Stimulated activated CD8-positive, alpha-beta memory T cell treated with anti-CD3 and anti-CD28 coated beads, Interleukin-7, amount 100 ng/mL, for 1 hour (primary cell): ENCODE results near the gene TTLL12.

ENCODE experiments used
- DNase-seq, 2 donors: peaks; one replicate each; pipeline ENCODE4 v3.0.0-alpha.2; 2020; ENCODE audit warnings: low read depth in 2 of 2

The TTLL12 gene

DNA sequence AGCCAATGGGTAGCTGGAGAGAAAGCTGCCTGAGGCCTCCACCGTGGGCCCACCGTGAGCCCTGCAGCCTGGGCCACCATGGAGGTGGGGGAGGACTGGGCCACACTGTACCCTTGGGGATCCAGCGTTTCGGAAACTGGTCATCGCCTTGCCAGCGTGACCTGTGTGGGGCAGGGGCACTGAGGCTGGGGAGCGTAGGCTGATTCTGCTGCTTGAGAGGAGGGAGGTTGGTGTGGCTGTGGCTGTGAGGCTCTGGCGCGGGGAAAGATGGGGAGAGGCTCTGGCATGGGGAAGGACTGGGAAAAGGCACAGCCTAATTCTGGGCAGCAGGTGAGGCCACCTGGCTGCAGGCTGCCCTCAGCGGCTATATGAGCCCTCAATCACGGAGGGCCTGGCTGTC, 12.6 kb upstream of the TTLL12 start:
- no peak for DNase-seq

DNA sequence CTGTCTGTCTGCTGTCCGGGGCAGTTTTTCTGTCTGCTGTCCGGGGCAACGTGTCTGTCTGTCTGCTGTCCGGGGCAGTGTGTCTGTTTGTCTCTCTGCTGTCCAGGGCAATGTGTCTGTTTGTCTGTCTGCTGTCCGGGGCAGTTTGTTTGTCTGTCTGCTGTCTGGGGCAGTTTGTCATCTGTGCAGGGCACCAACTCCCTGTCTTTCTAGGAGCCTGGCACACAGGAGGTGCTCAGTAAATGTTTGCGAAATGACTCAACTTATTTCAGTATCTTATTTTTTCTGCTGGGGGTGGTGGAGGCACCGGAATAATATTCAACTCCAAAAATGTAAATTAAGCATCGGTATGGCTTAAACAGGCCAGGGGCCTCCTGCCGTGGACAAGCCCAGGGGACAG, 12.0 kb upstream of the TTLL12 start:
- DNase-seq, result no peak

DNA sequence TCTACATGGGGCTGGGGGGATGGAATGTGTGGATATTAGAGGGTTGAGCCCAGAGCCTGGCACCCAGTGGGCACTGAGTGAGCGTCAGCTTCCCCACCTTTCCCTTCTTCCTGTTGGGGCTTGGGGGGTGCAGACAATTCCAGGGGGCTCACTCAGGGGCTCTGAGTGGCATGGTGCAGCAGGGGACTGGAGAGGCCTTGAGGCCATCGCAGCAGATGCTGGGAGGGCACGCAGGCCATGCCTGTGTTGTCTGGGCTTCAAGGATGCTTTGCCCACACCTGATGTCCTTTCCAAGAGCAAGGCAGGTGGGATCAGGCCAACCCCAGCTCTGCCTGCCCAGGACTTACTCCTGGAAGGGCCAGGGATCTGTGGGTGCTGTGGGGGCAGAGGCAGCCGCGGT, 11.2 kb upstream of the TTLL12 start:
- no peak for DNase-seq

DNA sequence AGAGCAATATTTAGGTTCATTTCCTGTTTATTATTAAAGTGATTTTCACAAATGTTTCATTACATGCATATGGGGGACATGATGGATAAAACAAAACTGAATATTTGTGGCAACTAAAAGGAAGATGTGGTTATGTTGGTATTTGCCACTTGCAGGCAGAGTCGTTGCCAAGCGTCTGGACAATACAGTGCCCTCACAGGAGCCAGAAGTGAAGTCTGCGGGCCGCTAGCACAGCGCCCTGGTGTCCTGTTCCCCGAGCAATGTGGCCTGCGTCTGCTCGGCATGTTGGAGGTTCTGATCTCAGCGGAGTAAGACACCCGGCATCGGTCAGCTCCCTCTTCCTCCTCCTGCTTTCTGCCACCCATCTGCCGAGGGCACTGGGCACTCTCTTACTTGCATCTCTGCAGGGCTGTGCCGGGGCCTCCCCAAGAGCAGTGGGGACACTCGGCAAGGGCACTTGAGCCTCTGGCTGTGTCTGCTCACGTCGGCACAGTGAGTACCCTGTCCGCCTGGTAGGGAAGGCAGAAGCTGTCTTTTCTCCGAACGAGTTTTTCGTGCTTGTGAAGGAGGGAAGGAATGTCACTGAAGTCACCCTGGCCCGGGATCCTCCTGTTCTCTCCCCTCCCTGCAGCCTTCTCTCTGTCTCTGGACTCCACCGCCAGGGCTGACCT, 10.5 kb upstream of the TTLL12 start:
- DNase-seq, result no peak

DNA sequence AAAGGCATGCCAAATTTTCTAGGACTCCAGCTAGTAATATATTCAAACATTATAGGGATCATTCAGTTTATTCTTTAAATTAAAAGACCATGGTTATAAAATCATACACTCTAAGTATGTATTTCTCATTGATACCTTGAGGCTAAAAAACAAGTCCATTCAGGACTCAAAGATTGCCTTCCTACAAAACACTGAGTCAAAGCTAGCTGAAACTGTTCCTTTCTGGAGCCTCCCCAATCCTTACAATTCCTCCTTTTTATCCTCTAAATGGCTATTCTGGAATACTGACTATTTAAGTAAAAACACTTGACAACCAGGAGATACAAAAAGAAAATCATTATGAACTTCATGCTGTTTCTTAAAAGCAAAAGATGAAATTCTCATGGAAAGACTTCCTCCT, 4.9 kb upstream of the TTLL12 start:
- DNase-seq, result no peak

DNA sequence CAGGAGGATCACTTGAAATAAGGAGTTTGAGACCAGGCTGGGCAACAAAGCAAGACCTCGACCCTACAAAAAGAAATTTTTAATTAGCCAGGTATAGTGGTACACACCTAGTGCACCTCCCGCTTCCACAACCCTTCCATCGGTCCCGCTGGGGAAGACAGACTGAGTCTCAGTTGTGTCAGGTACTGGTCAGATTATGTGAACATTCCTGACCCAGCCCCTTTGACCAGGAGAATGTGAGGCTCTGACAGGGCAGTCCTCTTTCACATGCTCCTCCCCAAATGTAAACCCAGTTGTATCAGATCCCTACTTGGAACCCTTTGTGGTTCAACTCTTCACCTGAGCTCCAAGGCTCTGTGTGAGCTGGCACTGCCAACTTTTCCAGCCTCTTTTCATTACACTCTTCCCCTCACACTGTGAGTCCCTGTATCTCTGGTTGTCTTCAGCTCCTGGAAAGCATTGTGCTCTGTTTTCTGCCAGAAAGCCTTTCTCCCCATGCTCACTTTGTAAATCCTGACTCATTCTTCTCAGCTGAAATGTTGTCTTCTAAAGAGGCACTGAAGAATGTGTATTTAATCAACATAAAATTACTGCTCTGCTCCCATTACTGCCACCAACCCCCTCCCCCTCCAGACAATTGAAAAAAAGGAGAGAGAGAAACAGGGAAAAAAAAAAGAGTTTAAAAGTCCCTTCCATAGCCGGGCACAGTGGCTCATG, 2.1 kb upstream of the TTLL12 start:
- no peak for DNase-seq

DNA sequence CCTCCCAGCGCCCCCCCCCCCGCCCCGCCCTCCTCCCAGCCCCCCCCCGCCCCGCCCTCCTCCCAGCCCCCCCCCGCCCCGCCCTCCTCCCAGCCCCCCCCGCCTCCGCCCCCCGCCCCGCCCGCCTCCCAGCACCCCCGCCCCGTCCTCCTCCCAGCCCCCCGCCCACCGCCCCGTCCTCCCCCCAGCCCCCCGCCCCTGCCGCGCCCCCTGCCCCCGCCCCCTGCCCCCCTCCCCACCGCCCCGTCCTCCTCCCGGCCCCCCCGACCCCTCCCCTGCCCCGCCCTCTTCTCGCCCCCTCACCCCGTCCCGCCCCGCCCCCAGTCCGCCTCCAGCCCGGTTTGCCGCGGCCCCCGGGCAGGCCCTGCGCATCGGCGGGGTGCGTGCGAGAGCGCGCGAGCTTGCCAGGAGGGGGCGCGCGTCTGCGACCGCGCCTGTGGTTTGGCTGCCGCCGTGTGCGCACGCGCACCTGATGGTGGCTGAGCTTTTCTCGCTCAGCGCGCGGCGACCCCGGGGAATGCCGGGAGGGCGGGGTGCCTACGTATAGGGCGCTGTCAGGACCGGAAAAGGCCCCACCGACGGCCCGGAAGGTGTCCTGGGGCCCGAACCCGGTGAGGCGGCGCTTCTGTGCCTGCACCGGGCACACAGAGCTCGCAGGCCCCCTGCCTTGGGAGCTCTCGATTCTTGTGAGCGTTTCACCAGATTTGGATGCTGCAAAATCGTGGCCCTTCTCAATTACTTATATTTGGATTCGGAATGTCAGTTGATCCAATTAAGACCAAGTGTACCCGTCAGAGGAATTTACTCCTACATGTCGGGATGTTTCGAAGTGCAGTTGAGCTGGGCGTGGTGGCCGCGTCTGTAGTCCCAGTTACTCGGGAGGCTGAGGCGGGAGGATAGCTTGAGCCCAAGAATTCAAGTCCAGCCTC, 501 bp upstream of the TTLL12 start:
- peak; percentile 89 to 90 for DNase-seq

DNA sequence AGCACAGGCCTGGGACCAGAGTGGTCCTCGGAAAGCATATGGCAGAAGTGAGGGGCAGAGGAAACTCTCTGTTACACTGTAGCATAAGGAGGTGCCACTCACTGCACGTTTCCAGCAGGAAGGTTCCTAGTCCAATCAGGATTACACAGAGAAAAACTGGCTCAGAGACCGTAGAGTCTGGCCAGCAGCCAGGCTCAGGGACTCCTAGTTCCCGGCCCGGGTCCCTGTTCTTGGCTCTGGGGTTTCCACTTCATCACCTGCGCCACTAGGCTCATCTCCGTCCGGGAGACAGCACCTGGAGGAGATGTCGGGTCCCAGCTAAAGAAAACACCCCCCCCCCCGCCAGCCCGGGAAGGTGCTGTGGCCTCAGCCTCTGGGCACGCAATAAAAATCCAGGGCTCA, 1.1 kb downstream of the TTLL12 start:
- no peak for DNase-seq

DNA sequence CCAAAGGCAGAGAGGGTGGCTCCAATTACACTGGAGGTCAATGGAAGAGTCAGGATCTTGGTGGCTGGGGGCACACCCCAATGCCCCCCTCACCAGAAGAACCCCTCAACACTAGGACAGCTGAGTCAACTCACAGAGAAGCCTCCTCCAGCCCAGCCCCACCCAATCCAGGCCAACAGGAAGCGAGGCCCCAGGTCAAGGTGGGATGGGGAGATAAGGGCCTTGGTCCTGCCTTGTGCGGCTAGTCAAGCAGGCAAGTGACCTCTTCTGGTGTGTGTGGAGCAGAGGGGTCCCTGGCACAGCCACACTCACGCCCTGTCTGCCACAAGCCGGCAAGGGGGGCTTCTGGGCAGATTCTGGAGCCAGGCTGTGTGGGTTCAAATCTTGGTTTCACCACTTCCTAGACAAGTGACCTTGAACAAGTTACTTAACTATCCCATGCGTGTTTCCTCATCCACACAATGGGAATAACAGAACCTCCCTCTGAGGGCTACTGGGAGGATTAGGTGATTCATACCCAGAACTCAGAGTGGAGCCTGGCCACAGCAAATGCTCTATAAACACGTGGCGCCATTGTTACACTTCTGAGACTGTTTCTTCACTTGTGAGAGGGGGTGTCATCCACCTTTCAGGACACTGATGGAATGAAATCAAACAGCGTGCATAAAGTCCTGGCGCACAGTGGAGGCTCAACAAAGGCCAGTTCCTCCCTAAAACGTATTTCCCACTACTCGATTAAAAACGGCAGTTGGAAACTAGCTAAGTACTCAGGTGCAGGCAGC, 3.2 kb downstream of the TTLL12 start:
- no peak for DNase-seq

DNA sequence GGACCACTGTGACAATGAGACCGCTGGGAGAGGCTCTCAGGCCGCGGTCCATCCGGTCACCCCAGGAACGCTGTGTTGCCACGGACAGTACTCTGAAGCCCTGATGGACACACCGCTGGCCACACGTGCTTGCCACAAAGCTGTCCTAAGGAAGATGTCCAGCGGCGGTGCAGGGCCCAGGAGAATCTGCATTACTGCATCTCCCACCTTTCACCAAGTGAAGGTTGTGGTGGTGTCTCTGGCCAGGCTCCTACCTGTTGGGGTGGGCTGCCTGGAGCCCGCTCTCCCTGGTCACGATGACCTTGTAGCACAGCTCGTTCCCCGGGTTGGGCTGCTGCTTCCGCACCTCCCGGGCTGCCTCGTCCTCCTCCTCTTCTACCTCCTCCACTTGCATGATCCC, 4.2 kb downstream of the TTLL12 start:
- DNase-seq, result no peak

DNA sequence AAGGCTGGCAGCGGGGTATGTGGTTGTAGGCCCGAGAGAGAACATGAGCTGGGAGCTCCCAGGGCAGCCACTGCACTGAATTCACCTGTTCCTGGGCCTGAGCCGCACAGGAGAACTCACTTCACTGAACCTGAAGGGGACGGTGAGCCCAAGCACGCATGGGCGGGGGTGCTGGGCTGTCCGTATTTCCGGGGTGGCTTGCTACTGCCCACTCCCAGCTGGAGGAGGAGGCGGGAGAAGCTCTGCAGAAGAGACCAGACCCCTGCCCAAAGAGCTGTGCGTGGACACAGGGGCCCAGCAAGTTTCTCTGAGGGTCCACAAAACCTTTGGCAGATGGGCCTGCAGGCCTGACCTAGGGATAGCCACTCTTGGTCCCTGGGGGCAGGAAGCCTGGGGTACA, 4.8 kb downstream of the TTLL12 start:
- no peak for DNase-seq

DNA sequence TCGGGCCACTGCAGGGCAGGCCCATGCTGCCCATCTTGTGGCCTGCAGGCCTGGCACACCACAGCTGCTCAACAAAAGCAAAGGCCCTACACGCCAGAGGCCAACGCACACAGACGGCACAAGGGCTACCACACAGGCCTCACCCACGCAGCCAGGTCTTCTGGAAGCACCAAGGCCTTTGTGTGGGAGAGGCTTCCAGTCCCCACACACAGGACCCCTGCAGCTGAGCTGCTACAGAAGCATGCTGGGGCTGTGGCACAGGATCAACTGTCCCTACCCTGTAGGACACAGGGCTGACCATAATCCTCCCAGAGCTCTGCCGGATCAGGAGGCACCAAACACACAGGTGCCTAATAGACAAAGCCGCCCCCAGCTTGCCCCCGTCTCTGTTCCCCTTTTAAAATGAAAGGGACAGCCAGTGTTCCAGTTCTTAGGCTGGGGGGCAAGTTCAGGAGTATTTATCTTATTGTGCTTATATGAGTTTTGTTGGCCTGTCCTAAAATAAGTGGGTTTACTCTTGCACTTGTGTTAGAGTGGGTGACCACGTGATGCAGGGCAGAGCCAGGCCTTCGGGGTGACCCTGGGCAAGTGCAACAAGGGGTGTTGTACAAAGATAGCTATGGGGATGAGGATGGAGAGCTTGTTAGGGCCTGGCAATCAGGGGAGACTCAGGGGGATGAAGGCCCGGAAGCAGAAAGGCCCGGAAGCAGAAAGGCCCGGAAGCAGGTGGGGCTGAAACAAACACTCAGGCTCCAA, 5.4 kb downstream of the TTLL12 start:
- DNase-seq, result no peak

DNA sequence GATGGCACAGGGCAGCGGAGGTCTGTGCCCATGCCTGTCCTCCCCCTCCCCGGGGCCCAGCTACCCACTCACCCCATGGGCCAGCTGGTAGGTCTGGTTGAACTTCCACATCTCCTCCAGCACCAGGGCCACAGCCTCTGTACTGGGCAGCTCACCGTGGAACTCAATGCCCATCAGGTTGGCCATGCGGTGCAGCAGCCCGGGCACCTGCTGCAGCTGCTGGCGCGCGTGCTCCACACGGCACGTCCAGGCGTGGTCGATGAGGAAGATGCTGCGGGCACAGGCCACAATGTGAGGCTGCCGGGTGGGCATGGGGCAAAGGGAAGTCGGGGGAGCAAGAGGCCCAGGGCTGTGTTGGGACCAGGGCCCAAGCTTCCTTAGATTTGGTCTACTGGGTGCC, 6.3 kb downstream of the TTLL12 start:
- DNase-seq, result no peak

DNA sequence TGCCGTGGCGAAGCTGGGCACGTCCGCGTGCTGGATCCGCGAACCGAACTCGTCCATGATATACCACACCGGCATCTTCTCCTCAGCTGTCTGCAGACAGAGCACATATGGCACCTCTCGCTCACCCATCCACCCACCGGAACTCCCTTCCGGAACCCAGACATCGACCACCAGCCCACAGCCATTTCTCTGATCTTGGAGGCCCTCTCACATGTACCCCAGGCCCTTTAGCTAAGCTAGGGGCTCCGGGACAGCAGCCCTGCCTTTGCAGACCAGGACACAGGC, 7.1 kb downstream of the TTLL12 start:
- DNase-seq, result no peak

DNA sequence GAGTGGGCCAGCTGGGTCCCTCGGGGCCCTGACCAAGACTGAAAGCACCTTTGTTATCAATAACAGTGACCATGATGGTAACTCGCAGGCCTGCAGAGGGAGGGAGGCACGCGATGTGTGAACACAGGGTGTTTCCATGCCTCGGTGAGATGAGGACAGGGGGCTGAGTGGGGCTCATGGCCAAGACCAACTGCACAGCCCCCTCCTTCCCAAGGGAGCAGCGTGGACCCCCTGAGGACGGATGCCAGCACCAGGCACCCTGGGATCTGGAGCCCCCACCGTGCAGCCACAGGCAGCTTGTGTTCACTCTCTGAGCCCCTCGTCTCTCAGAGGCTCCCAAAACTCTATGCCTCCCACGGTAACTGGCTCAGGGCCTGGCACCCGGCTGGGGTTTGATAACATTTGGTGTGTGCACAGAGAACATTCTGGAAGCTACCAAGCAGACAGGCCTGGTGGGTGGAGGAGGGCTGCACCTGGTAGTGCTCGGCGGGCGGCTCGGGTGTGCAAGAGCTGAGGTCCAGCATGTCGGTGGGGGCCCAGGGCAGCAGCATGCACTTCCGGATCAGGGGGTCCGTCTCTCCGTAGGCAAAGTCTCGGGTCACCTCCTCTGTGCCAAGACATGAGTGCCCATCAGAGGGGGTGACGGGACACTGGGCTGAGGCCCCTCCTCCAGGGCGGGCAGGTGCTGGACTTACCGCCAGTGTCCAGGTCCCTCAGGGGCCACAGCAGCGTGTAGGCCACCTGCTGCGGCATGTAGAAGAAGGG, 7.6 kb downstream of the TTLL12 start:
- DNase-seq, result no peak

DNA sequence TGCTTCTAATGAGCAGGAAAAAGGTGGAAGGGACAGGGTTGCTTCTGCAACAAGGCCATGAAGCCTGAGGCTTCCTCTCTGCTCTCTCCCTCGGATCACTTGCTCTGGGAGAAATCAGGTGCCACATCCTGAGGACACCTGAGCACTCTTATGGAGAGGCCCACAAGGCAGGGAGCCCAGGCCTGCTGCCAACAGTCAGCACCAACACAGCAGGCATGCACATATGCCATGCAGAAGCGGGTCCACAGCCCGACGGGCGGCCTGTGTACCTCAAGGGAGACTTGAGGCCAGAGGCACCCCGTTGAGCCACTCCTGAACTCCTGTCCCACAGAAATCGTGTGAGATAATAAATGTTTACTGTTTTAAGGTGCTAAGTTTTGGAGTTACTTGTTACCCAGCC, 9.5 kb downstream of the TTLL12 start:
- no peak for DNase-seq

DNA sequence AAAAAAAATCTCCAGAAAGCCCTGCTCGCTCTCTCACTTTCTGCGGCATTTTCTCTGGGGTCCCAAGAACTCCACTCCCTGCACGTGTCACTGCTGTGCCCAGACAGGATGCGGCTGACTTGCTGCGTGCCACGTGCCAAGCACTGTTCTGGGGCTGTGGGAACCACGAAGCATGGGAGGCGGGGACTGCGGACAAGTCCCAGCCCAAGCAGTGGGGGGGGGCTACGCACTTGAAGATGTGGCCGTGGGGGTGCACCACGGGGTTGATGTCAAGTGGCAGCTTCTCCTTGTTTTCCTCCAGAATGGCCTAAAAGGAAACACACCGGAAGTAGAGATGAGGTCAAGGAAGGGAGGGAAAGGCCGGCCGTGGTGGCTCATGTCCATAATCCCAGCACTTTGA, 10.8 kb downstream of the TTLL12 start:
- no peak for DNase-seq

DNA sequence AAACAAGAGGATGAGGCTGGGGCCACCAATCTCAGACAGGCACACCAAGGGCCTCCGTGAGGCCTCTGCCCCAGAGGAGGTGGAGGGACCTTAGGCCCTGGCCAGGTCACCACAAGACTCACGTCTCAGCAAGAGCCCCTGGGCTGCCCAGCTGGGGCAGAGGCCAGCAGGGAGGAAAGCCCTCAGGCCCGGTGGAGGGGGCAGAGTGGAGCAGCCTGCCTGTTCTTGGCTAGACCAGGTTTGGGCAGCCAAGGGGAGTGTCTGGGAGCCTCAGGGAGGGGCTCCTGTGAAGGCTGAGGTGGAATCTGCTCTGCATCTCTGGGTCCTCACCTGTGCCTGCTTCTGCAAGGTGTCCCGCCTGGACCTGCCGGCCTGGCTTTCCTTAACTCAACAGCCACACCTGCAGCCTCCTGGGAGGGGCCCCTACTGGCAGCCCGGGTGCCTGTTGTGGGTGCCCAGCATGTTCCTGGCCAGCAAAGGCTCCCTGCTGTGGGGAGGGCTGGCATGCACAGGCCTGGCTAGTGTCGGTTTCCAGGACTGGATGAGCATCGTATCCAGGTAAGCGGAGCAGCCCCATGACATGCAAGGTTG, 11.9 kb downstream of the TTLL12 start:
- DNase-seq, result no peak

DNA sequence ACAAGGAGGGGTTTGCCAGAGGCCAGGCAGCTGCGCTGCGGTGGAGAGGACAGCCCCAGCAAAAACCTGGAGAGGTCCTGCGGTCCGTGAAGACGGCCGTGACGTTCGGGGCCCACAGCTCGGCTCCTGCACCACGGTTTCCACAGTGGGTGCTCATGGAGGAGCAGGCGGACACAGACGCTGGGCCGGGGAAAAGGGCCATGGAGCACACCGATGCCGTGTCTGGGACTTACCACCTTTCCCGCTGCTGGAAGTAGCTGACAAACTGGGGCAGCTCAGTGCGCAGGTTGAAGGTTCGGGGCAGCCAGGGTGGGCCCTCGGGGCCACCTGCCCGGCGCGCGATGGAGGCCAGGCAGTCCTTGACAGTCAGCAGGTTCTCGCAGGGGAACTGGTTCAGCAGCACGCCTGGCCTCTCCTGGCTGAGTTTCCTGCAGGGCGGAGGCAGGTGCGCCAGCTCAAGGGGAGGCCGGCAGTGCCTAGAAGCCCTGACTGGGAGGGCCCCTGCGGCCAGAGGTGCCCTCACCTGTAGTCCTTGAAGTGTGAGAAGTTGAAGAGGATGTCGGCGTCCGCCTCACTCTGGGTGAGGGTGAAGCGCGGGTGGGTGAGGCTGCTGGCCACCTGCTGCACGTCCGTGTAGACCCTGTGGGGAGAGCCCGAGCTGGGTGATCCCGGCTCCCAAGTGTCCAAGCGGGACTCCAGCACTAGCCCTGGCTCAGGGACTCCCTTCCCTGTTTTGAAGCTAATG, 12.8 kb downstream of the TTLL12 start:
- no peak for DNase-seq

DNA sequence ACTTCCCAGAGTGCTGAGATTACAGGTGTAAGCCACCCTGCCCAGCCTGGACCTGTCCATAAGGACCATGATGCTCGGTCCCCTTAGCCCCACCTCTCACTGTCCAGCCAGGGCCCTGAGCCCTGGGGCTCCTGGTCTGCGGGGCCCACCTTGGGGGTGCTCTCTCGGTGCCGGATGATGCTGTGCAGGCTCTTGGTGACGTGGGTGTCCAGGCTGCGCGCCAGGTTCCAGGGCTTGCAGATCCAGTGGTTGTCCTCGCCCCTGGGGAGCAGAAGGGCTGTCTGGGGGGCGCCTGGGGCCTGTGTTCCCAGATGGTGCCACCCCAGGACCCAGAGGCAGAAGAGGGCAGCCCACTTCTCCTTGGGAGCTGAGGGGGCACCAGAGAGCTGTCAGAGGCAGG, 13.4 kb downstream of the TTLL12 start:
- no peak for DNase-seq
